ENCODE data around the gene NUMA1. TPM values are rescaled to one million over a fixed set of nuclear protein-coding genes. Genes with fewer than 3 reads are reported as not detected.
A peak's percentile ranks its signal among the peaks of the same experiment; 100 is the strongest.

The NUMA1 gene
- total RNA-seq, 1 experiment from 2014 or later, result 130 TPM

DNA sequence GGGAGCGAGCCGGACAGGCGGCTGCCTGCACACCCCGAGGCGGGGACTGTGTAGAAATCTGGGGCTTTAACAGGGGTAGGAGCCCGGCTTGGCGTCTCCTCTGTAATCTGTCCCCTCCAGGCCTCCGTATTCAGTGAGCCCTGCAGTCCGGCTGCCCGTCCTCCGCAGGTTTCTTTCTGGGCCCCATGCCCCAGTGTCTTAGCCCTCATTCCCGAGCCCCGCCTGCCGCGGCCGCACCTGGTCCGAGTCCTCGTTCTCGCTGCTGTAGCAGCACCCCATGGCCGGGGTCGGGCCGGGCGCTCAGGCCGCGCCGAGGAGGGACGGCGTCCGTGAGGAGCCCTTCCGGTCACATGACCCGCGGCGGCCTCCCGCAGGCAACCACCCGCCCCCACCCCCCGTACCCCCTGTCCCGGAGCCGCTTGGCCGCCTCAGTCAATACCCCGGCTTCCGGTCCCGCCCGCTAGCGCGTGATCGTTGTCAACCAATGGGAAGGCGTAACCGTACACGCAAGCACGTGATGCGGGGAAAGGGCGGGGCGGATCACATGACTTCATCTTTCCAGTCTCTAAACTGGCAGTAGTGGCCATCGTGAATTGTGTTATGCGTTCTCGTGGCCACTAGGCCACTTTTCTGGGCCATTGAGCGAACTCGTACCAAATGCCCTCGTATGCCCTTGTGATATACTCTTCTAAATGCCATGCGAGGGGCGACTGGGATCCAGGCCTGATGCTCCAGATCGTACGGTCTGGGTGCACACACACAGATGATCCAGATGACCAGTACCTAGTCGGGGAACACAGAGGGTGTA is 22.8 kb upstream of the NUMA1 start, which contains the start of gene LAMTOR1:
Gene LAMTOR1 (minus strand): TSS at position 352 of the 808 bp plus-strand sequence. CDS start 73 bp downstream, at position 279.
- DNase-seq (ENCODE audit: low read depth), result peak; percentile 99

DNA sequence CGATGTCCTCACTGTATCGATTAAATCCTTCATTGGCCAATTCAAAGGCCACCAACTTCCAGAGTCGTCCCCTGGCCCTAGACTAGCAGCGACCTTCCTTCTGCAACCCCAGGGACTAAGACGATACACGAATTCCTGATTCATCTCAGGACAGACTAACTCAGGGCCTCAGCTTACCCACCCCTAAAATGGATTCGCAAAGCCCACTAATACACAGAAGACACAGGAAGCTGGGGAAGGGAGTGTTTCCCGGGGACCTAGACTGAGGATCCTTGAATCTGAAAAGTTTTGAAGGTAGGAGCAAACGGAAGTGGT is 22.2 kb upstream of the NUMA1 start:
- DNase-seq (ENCODE audit: low read depth), result no peak

DNA sequence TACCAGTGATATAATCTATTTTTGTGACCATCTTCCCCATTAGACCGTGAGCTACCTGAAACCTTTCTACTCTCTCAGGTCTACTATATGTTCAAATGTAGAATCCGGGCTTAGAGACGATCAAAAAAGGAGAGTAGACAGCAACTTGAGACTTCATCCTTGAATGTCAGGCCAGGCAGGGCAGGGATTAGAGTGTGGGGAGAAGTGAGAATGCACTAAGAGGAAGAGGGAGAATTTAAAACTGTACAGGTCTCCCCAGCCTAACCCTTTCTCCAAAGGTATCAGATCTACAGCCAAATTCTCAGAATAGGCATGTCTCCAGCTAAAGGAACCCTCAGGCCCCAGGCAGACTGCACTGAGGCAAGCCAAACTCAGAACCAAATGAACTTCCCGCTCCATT is 21.8 kb upstream of the NUMA1 start:
- no peak for DNase-seq (ENCODE audit: low read depth)

DNA sequence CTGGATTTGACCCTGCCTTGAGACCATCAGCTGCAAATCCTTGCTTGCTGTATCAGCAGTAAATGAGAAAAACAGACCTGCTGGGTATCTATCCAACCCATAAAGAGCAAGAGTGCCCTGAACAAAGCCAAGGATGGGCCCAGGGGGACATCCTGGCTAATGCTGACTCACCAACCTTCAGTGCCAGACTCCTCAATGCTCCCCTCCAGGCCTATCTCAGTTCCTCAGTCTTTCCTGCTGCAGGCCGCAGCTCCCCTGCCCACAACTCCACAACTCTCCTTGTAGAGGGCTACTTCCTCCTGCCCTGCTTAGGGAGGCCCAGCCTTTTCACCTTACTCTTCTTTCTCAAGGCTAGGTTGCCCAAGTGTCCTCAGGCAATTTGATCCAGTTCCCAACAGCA is 20.1 kb upstream of the NUMA1 start:
- DNase-seq (ENCODE audit: low read depth), result peak; percentile 36

DNA sequence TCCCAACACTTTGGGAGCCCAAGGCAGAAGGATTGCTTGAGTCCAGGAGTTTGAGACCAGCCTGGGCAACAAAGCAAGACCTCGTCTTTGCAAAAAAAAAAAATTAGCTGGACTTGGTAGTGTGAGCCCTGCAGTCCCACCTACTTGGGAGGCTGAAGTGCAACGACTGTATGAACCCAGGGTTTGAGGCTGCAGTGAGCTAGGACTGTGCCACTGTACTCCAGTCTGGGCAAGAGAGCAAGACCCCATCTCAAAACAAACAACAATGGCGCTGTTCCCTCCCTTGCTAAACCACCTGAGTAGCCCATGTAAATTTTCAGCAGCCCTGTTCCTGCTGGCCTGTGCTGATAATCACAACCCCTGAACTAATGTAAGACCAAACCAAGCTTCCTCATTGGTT is 19.7 kb upstream of the NUMA1 start:
- no peak for DNase-seq (ENCODE audit: low read depth)

DNA sequence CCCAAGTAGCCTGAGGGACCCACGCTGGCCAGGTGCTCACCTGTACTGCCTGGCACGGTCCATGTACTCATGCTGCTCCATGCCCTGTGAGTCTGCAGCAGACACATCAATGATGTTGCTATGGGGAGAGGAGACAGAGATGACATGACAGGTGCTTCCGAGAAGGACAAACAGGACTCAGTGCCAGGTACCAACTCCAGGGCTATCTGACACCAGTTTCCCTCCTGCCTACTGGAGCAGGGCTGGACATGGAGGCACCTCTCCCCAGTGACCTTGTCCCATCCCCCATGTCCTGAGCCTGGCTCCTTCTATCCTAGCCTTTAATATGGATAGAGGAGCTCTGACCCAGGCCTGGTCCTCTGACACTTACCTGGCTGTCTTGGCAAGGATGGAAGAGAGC is 18.4 kb upstream of the NUMA1 start:
- no peak for DNase-seq (ENCODE audit: low read depth)

DNA sequence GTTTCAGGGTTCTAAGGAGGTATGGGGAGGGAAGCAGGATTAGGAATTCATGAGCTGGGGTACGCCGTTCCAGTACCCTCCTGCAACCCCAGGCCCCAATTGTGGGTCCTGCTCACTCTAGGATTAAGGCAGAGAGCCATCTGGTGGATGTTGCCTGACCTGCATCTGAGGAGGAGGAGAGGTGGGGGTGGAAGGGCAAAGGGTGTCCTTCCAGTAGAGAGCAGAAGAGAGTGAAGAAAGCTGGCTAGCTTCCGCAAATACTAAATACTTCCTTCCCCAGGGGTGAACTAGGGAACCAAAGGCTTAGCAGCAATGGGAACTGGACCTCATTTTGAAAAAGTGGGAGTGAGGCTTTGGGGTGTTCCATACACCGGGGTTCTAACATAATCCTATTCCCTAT is 10.9 kb upstream of the NUMA1 start:
- DNase-seq (ENCODE audit: low read depth), result peak; percentile 41

DNA sequence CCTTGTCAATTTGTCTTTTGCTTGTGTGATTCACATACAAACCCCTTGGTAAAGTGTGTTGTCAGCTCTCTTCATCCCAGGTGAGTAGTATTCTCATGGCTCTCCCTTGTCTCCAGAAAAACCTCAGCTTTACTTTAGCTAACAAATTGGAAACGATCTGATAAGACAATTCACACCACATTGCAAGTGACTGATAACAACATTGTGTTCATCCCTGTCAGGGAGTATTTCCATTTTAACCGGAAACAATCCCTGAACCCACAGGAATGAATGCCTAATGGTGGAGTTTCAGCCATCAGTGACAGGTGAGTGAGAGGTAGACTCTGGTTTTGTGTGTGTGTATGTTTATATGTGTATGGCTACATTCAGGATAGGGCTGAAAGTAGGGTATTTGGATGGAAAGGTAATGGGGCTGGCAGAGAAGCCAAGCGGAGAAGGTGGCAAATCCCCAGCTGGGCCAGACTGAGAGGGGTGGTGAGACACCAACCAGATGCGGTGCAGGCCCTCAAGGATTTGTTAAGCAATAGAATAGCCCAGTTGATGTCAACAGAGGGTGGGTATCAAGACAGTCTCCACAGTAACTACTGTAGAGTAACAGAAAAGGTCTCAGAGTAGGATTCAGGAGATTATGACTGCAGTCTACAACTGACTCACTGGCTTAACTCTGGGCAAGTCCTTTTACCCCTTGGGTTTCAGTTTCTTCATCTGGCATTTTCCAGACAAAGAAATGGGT is 7.9 kb upstream of the NUMA1 start:
- DNase-seq (ENCODE audit: low read depth), result no peak

DNA sequence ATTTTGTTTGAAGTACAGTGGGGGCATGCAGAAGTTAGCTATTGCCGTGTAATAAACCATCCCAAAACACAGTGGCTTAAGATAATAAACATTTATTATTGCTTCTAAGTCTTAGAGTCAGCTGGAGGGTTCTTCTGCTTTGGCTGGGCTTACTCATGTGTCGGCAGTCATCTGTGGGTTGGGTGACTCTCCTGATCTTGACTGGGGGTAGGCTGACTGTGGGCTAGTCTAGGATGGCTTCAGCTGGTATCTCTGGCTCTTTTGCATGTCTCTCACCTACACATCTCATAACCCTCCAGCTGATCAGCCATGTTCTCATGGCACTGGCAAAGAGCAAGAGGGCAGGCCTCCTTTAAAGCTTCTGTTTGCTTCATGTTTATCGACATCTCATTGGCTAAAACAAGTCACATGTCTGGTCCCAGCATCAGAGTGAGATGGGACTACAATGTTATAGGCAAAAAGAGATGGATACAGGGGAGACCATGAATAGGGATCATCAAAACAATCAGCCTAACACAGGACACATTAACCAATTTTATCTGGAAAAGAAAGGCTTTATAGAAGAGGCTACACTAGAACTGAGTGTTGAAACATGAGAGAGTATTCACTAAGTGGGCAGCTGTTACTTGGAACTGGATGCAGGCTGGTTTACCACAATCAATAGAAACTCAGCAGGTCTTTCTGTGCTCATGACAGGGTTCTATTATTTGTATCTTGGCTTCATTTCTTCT is 5.4 kb upstream of the NUMA1 start:
- no peak for DNase-seq (ENCODE audit: low read depth)

DNA sequence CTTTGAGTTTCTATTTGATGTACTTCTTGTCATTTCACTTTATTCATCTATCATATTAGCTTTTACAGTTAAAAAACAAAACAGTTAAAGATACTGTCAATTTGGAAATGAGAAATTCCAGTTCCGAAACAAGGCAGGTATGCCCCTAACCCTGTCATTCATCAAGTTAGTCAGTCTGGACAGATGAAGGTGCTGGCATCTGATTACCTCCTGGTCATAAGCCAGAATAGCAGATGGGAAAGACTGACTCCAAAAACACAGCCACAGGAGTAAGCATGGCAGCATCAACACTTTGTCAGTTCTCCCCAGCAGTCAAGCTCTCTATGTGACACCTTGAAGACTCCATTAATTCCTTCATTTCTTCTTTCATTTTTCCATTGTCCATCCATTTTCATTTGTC is 4.6 kb upstream of the NUMA1 start:
- no peak for DNase-seq (ENCODE audit: low read depth)

DNA sequence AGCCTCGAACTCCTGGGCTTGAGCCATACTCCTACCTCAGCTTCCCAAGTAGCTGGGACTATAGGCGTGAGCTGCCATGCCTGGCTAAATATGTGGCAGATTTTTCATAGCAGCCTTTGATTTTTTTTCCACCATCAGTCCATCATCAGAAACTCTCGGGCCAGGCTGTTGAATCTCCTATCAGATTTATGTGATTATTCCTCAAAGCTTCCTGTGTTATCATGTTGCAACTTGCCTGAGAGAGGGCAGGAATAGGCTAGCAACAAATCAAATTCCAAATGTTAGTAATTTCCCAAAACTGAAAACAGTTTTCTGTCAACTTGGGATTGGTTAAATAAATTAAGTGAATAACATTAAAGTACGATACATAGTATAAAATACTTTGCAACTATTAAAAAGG is 3.7 kb upstream of the NUMA1 start:
- DNase-seq (ENCODE audit: low read depth), result no peak

DNA sequence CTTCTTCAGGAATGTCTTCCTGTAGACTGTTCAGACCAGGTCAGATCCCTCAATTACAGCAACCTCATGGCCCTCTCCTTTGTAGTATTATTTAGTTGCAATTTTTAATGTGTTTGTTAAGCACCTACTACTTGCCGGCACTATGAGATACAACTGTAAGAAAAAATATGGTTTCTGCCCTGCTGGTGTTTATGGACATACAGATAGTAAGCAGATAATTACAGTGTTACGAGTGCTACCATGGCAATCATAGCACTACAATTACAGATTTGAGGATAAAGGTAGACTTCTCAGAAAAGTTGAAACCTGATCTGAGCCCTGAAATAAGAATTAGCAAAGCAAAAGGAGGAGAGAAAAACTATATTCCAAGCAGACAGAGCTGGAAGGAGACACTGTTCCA is 3.1 kb upstream of the NUMA1 start:
- no peak for DNase-seq (ENCODE audit: low read depth)

DNA sequence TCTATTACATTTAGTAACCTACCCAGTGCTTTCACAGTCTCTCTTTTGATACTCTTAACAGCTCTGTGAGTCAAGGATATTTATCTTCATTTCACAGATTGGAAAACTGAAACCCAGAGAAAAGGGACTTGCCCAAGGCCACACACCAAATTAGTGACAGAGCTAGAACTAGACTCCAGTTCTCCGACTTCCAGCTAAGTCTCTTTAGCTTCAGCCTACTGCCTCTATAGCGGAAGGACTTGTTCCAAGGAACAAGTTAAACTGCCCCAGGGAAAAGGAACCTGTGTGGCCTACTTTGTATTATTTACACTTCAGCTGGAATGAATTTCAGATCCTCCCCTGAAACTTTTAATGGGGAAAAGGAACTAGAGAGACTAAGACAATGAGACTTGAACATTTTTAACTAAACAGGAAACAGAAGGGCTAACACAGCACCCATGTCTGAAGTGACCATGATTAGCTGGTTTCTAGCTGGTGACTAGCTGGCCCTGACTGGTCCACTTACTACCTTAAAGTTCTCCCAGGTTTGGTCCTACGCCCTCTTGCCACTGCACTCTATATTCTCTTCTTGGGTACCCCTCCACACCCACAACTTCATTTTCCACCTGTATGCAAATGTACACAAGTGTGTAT is 1.6 kb upstream of the NUMA1 start:
- no peak for DNase-seq (ENCODE audit: low read depth)

DNA sequence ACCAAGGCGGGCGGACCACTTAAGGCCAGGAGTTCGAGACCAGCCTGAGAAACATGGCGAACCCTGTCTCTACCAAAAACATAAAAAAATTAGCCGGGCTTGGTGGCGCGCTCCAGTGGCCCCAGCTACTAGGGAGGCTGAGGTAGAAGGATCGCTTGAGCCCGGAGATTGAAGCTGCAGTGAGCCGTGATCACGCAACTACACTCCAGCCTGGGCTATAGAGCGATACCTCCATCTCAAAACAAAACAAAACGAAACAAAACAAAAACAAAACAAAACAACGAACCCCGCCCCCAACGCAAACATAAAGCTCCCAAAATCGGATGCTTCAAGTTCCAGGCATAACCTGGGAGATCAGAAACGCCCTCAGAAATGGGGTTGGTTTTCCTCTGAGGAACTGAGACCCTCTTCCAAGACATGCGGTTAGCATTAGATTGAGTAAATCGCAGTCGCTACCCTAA is 872 bp upstream of the NUMA1 start:
- DNase-seq (ENCODE audit: low read depth), result no peak

DNA sequence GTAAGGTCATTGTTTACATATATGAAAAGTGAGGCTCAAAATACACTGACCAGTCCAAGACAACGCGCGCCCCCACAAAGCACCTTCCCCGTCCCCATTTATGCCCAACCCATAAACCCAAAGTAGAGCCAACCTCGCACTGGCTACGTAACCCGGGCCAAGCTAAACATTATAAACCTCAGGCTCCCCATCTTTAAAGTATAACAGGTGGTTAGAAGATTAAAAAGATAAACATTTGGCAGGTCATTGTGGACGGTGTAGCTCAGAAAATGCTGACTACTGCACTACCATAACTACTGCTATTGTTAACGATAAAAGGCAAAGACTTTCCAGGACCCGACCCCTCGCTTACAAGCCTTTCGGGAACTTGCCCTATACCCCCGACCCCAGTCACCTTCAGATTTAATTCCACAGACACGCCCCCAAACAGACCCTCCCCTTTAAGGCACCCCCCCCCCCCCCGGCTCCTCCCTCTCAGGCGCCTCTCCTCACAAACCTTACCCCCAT is 470 bp downstream of the NUMA1 start:
- no peak for DNase-seq (ENCODE audit: low read depth)

DNA sequence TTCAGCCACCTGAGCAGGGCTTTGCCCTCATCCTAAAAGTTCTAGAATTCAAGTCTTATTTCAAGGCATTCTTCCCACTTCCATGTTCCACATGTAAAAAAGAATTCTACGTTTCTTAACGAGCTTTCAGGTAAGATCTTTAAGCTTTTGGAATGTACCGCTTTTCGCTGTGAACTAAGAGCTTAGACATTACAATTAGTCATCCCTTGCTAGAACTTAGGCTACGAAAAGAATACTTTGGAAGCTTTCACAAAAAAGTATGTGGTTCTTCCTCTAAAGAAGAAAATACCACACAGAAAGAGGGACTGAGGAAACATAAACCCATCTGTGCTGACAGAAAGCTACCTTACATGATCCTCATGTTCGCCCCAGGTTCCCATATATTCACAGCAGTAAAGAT is 1.9 kb downstream of the NUMA1 start:
- no peak for DNase-seq (ENCODE audit: low read depth)

DNA sequence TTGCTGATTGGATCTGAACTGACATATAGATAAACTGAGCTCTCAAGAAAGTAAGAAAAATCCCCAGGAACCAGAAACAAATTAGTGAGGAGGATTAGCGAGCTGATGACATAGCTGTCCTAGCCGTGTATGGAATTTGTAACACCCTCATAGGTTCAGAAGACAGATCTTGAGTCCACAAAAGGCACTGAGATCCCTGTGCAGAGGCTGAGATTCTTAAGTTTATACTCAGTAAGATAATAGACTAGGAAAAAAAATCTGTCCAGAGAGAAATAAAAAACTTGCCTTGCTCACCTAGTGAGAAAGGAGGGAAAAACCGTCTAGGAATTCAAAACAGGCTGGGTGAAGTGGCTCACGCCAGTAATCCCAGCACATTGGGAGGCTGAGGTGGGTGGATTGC is 4.6 kb downstream of the NUMA1 start:
- no peak for DNase-seq (ENCODE audit: low read depth)

DNA sequence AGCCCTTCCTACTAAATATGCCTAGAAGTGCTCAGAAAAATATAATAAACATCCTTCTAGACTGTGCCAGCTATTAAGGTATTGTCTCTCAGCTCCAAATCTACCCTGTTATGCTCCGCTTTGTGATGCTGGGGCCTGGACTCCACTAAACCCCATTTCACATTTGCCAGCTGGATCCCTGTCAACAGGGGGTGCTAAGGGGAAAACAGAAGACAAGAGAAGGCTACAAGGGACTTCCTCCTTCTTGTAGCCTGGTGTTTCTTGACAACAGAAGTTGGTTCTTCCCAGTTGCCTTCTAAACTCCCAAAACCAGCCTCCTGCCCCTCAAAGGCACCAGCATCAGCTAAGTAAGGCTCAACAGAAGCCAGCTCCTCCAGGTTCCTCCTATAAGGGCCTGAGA is 5.2 kb downstream of the NUMA1 start:
- DNase-seq (ENCODE audit: low read depth), result no peak

DNA sequence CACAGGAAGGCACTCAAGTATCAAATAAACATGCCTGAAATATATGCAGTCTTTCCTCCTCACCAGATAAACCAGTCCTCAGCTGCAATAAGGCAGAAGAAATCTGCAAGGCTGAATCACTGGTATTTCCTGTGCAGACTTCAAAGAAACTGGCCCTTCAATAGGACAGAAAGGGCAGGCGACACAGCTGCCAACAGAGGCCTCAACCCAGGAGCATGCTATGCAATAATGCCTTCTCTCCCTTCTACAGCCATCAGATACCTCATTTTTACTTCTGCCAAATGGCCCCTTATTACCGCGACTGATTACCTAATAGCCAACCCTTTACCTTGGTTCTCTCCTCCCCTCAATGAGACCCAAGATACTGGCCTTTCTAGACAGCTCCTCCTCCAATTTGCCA is 8.0 kb downstream of the NUMA1 start:
- DNase-seq (ENCODE audit: low read depth), result peak; percentile 89

DNA sequence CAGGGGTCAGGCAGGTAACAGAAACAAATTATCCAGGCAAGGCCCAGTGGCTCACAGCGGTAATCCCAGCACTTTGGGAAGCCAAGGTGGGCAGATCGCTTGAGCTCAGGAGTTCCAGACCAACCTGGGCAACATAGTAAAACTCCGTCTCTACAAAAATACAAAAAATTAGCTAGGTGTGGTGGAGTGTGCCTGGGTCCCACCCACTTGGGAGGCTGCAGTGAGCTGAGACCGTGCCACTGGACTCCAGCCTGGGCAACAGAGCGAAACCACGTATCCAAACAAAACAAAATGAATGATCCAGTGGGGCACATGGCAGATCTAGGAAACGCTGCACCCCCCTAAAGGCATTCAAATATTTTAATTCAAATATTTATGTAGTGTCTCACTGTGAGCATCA is 9.9 kb downstream of the NUMA1 start:
- no peak for DNase-seq (ENCODE audit: low read depth)

DNA sequence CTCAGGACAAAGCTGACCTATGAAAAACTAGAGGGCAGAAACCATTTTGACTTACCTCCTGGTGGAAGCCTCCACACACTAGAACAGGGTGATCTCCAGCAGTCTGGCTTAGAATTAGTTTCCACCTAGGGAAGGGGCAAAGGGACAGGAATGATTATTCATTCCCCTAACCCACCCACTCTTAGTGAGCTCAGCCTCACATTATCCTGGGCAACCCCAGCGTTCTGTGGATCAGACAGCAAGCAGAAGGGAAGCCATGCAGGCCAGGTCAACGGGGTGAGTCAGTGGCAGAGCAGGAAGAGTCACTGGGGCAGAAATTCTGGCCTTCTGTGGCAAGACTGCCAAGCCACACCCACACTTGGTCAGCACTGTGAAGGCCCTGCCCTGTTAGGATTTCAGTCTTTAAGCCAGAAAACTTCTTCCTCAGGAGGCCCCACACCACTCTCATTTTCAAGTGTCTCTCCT is 10.5 kb downstream of the NUMA1 start:
- peak; percentile 90 for DNase-seq (ENCODE audit: low read depth)

DNA sequence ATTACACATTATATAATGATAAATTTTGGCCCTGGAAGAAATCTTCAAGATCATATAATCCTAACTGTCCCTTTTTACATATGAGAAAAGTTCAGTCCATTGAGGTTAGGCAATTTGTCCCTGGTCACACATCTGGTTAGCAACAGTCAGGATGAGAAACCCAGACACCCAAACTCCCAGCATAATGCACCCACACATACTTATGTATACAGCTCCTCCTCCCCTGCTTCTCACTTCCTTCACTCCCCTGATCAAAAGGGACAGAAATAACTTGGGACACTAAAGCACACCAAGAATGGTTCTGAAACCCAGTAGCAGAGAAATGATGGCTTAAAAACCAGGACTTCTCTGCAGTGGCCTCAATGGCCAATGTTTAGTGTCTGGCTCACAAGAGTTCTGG is 11.1 kb downstream of the NUMA1 start:
- DNase-seq (ENCODE audit: low read depth), result peak; percentile 27

All from RPMI7951 (cell line).